H1 (cell line): ENCODE results near the gene CABCOCO1.

Source experiments
- BCL11A ChIP-seq, 2 experiments: IDR thresholded peaks; one replicate each; pipeline ENCODE4 v1.6.1; 2011; ENCODE audit warnings: low read depth in 2 of 2, low read length in 2 of 2, mild to moderate bottlenecking in 2 of 2
- CTCF ChIP-seq, 3 experiments: IDR thresholded peaks; 1 replicate in 2 of 3; 2 replicates in 1 of 3; pipeline versions ENCODE4 v1.5.1 to v1.6.1; 2011; ENCODE audit warnings: low read length in 3 of 3, mild to moderate bottlenecking in 3 of 3, inconsistent platforms in 2 of 3, low read depth in 1 of 3, moderate library complexity in 1 of 3; ENCODE audit not compliant: insufficient read depth in 1 of 3; ENCODE audit errors: control extremely low read depth in 1 of 3
- EZH2 ChIP-seq: fragments of 200-600 bp; sonication (generic); IDR thresholded peaks from 2 replicates; pipeline ENCODE4 v1.7.1; 2012; ENCODE audit warnings: low read depth, mild to moderate bottlenecking, moderate library complexity, low read length, inconsistent platforms; ENCODE audit not compliant: severe bottlenecking
- PHF8 ChIP-seq: fragments of 200-600 bp; sonication (generic); conservative IDR thresholded peaks from 2 replicates; pipeline ENCODE4 v1.7.1; 2012; ENCODE audit warnings: low read depth, mild to moderate bottlenecking, inconsistent platforms, low read length, moderate library complexity
- RAD21 ChIP-seq, 2 experiments: IDR thresholded peaks in 1 of 2; conservative IDR thresholded peaks in 1 of 2; 2 replicates each; pipeline ENCODE4 v1.6.1; 2011; ENCODE audit warnings: low read depth in 2 of 2, low read length in 2 of 2, improper control_type of control experiment in 1 of 2, inconsistent platforms in 1 of 2, mild to moderate bottlenecking in 1 of 2, moderate library complexity in 1 of 2
- RFX5 ChIP-seq: IDR thresholded peaks from 2 replicates; pipeline ENCODE4 v1.6.1; 2011; ENCODE audit warnings: low read depth, low read length, improper control_type of control experiment, borderline replicate concordance
- SP2 ChIP-seq: IDR thresholded peaks from 2 replicates; pipeline ENCODE4 v1.6.1; 2012; ENCODE audit warnings: mild to moderate bottlenecking, low read length, inconsistent platforms
- ZNF274 ChIP-seq: IDR thresholded peaks from 2 replicates; pipeline ENCODE4 v1.7.0; 2012; ENCODE audit warnings: low read length, borderline replicate concordance; ENCODE audit errors: extremely low read depth

DNA sequence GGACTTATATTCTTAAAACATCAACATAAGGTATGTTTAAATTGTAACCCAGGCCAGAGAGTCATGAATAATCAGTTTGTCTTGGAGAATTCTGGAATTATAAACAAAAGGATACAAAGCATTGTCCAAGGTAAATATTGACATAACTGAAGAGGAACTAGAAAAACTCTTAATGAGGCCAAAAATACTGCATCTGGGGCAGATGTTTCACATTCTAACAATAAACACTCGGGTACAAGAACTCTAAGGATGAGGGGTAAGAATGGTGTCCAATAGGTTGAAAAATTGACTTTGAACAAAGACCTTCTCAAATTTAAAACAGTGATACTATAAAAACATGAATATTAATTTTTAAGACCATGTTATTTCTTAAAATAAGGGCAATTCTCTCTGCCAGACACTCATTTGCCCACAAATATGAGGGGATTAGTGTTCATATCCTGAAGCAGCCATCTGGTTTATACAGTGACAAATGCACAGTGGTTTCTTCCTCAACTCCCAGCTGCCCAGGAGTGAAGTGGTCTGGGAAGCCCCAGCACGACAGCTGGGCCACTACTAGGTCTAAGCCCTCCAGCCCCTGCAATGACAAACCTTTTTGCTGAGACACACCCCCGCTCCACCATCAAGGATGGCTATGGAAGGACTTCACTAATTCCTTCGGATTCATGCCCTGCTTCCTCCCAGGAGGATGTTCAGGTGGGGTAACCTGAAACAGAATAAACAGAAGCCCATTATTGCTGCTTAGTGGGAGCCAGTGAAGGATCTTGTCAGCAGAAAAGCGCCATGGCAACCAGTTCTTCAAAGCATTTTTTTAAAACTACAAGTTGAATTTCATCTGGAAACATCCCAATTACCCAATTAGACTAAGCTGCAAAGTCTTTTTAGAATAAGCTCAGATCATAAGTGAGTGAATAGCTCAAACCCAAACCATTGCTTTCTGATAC is 131.3 kb downstream of the CABCOCO1 start:
- no peak for TF ChIP-seq PHF8
- no peak for TF ChIP-seq ZNF274
- no peak for TF ChIP-seq BCL11A (IDR thresholded peaks at IDR 0.05; ENCODE audit: low read depth in 2 of 2, low read length in 2 of 2)
- no peak for TF ChIP-seq SP2
- TF ChIP-seq EZH2, result no peak
- no peak for TF ChIP-seq RAD21 (IDR thresholded peaks at IDR 0.05 in 1 of 2, conservative IDR thresholded peaks at IDR 0.05 in 1 of 2; ENCODE audit: low read depth in 2 of 2, low read length in 2 of 2)
- no peak for TF ChIP-seq CTCF (IDR thresholded peaks at IDR 0.05; ENCODE audit: control extremely low read depth in 1 of 3, insufficient read depth in 1 of 3, low read depth in 1 of 3, low read length in 3 of 3)
- TF ChIP-seq RFX5, result no peak
